DMS153 treated with DMSO at 0.1 percent for 48 hours (cell line): ENCODE results near the gene TPPP3.
A peak's percentile ranks its signal among the peaks of the same experiment; 100 is the strongest.
"Not testable (repeated sequence)": the region's sequence is repeated elsewhere in the genome, so short reads cannot be mapped to it uniquely, and the experiment has no call there.

Experiments
- DNase-seq: peaks from one replicate; lab custom pipeline; 2025; ENCODE audit not compliant: unreplicated experiment; lab: John Stamatoyannopoulos, UW

TPPP3 gene

GRCh38 chr16:67426950-67427349 is 33.7 kb upstream of the TPPP3 start:
- DNase-seq, result no peak

GRCh38 chr16:67426022-67426421 is 32.7 kb upstream of the TPPP3 start:
- no peak for DNase-seq

GRCh38 chr16:67425580-67425979 is 32.3 kb upstream of the TPPP3 start:
- no peak for DNase-seq

GRCh38 chr16:67425061-67425460 is 31.8 kb upstream of the TPPP3 start:
- DNase-seq, result no peak

- DNase-seq, result no peak
Observed at GRCh38 chr16:67424261-67424615, 30.9 kb upstream of the TPPP3 start.

- no peak for DNase-seq
Observed at GRCh38 chr16:67423611-67424260, 30.4 kb upstream of the TPPP3 start.

GRCh38 chr16:67423015-67423414 is 29.7 kb upstream of the TPPP3 start:
- no peak for DNase-seq

- no peak for DNase-seq
Observed at GRCh38 chr16:67421030-67421429, 27.7 kb upstream of the TPPP3 start.

- DNase-seq, result no peak
Observed at GRCh38 chr16:67419931-67420330, 26.6 kb upstream of the TPPP3 start.

- DNase-seq, result no peak
Observed at GRCh38 chr16:67419502-67419901, 26.2 kb upstream of the TPPP3 start.

GRCh38 chr16:67417333-67418061 is 24.2 kb upstream of the TPPP3 start:
- no peak for DNase-seq

- peak; percentile 35 for DNase-seq
Observed at GRCh38 chr16:67415872-67416793, 22.8 kb upstream of the TPPP3 start, which contains the start of gene ZDHHC1. ZDHHC1 (minus strand) TSS chr16:67416477; CDS start chr16:67407775, 8,702 bp downstream.

GRCh38 chr16:67415421-67415820 is 22.1 kb upstream of the TPPP3 start:
- not testable (repeated sequence) for DNase-seq

- no peak for DNase-seq
Observed at GRCh38 chr16:67413978-67414911, 20.9 kb upstream of the TPPP3 start.

- no peak for DNase-seq
Observed at GRCh38 chr16:67412294-67412693, 19.0 kb upstream of the TPPP3 start.

- no peak for DNase-seq
Observed at GRCh38 chr16:67411339-67411738, 18.0 kb upstream of the TPPP3 start.

- no peak for DNase-seq
Observed at GRCh38 chr16:67409631-67410030, 16.3 kb upstream of the TPPP3 start.

- DNase-seq, result no peak
Observed at GRCh38 chr16:67407788-67408452, 14.6 kb upstream of the TPPP3 start.

- no peak for DNase-seq
Observed at GRCh38 chr16:67407176-67407787, 14.0 kb upstream of the TPPP3 start.
